Endothelial cell of umbilical vein (primary cell): ENCODE data around the gene MAP3K12. TPM values are rescaled to one million over a fixed set of nuclear protein-coding genes. Genes with fewer than 3 reads are reported as not detected.

Source experiments
- BruUV-seq: library from RNA; stranded (reverse); fragments of 400-500 nt; replicated peaks from 2 replicates; lab custom pipeline; 2021; lab: Mats Ljungman, UMichigan
- CTCF ChIA-PET: fragments of 300-600, 350-600 bp; sonication (Branson Sonifier 250); formaldehyde crosslinking; loops from one replicate; lab custom pipeline; 2021; ENCODE audit warnings: antibody characterized with exemption, inconsistent platforms; lab: Charles Lee
- POLR2A ChIA-PET: fragments of 300-600, 350-600 bp; sonication (Branson Sonifier 250); formaldehyde crosslinking; loops from one replicate; lab custom pipeline; 2021; ENCODE audit warnings: antibody characterized with exemption, inconsistent platforms; lab: Charles Lee
- DNase-seq: peaks from one replicate; pipeline ENCODE4 v3.0.0-alpha.2; 2011; ENCODE audit warnings: low read depth, low spot score
- FAIRE-seq: peaks from 2 replicates; lab custom pipeline; 2011; peaks lifted over from hg19 to GRCh38; lab: Jason Lieb, UNC
- H2AFZ ChIP-seq: 2 replicates; pipeline ENCODE4 v1.6.0; 2012; ENCODE audit warnings: low read depth, low read length, control low read depth, inconsistent platforms
- H3K27ac ChIP-seq: 2 replicates; pipeline ENCODE4 v1.5.1; 2011; ENCODE audit warnings: low read depth, mild to moderate bottlenecking, control low read depth, low read length, moderate library complexity; ENCODE audit not compliant: insufficient read depth
- H3K27me3 ChIP-seq, 2 experiments: 2 replicates each; pipeline versions ENCODE4 v1.6.0 to v1.6.1; 2011; ENCODE audit warnings: low read length in 2 of 2, mixed read lengths in 1 of 2; ENCODE audit not compliant: control insufficient read depth in 2 of 2, insufficient read depth in 2 of 2
- H3K36me3 ChIP-seq, 2 experiments: 2 replicates in 1 of 2; 3 replicates in 1 of 2; pipeline ENCODE4 v1.5.1; 2011; ENCODE audit warnings: low read length in 2 of 2, mild to moderate bottlenecking in 1 of 2, moderate library complexity in 1 of 2; ENCODE audit not compliant: control insufficient read depth in 2 of 2, insufficient read depth in 2 of 2; ENCODE audit errors: extremely low read depth in 1 of 2
- H3K4me1 ChIP-seq: 3 replicates; pipeline ENCODE4 v1.5.1; 2011; ENCODE audit warnings: mild to moderate bottlenecking, low read length; ENCODE audit not compliant: control insufficient read depth, insufficient read depth; ENCODE audit errors: extremely low read depth
- H3K4me2 ChIP-seq: 2 replicates; pipeline ENCODE4 v1.6.1; 2011; ENCODE audit warnings: low read length, control low read depth, mixed read lengths; ENCODE audit not compliant: insufficient read depth
- H3K4me3 ChIP-seq, 3 experiments: fragments of 200-600 bp in 1 of 3; sonication (generic), shearing (Covaris generic) in 1 of 3; replicated peaks in 1 of 3; 2 replicates each; pipeline ENCODE4 v1.5.1; 2011 to 2016; ENCODE audit warnings: control low read depth in 3 of 3, low read length in 3 of 3, mild to moderate bottlenecking in 2 of 3, inconsistent platforms in 1 of 3, low read depth in 1 of 3, moderate library complexity in 1 of 3; ENCODE audit not compliant: insufficient read depth in 1 of 3
- H3K79me2 ChIP-seq: 2 replicates; pipeline ENCODE4 v1.6.0; 2012; ENCODE audit warnings: low read length, inconsistent platforms; ENCODE audit not compliant: control insufficient read depth, insufficient read depth
- H3K9ac ChIP-seq: replicated peaks from 2 replicates; pipeline ENCODE3; 2011; ENCODE audit warnings: low read length, control low read depth; ENCODE audit not compliant: insufficient read depth; ENCODE audit errors: extremely low read depth
- H3K9me1 ChIP-seq: replicated peaks from 3 replicates; pipeline ENCODE4 v1.6.0; 2011; ENCODE audit warnings: mild to moderate bottlenecking, low read length; ENCODE audit not compliant: control insufficient read depth, insufficient read depth; ENCODE audit errors: extremely low read depth
- H3K9me3 ChIP-seq: replicated peaks from 2 replicates; pipeline ENCODE4 v1.5.1; 2012; ENCODE audit warnings: low read length, inconsistent platforms; ENCODE audit not compliant: control insufficient read depth, insufficient read depth
- H4K20me1 ChIP-seq: replicated peaks from 2 replicates; pipeline ENCODE3; 2011; ENCODE audit warnings: mild to moderate bottlenecking, low read length; ENCODE audit not compliant: control insufficient read depth, insufficient read depth; ENCODE audit errors: extremely low read depth
- FOS ChIP-seq: IDR thresholded peaks from 2 replicates; pipeline ENCODE4 v1.6.1; 2011; ENCODE audit warnings: mild to moderate bottlenecking, low read length, moderate library complexity, borderline replicate concordance; ENCODE audit not compliant: insufficient read depth
- GATA2 ChIP-seq: IDR thresholded peaks from 2 replicates; pipeline ENCODE4 v1.7.0; 2011; ENCODE audit warnings: low read depth, mild to moderate bottlenecking, moderate library complexity, mixed read lengths, low read length; ENCODE audit not compliant: insufficient read length, insufficient read depth
- POLR2A ChIP-seq: IDR thresholded peaks from 2 replicates; pipeline ENCODE4 v1.6.1; 2012; ENCODE audit warnings: low read depth, mild to moderate bottlenecking, control low read depth, low read length
- dilution Hi-C: fragments of 300-500 bp; cut with MboI; formaldehyde crosslinking; loops from one replicate; pipeline ENCODE4 v1.15.0; 2019; ENCODE audit warnings: low sequenced_read_pairs; ENCODE audit not compliant: extremely low pct_ligation_motif_present
- intact Hi-C: fragments of 100-400 bp; cut with micrococcal nuclease; formaldehyde crosslinking; loops from one replicate; pipeline ENCODE4 v1.10.0; 2022
- polyA plus RNA-seq, 4 experiments: library from polyadenylated mRNA; depleted of rRNA in 3 of 4; stranded (reverse) in 3 of 4; unstranded in 1 of 4; fragments of >200 nt; gene quantifications; 2 replicates each; pipeline versions ENCODE4 v1.2.1 to v1.2.3, GENCODE V29; 2011 to 2012; ENCODE audit warnings: missing spikeins in 1 of 4
- total RNA-seq: library from RNA; stranded (reverse); gene quantifications from 2 replicates; pipeline ENCODE4 v1.2.3, GENCODE V29; 2021

The MAP3K12 gene
- total and polyA plus RNA-seq, 2 donors (not counting 3 experiments of a cell fraction or from before 2014, with no cell fraction given) = 29.3 to 66.2 TPM

GRCh38 chr12:53532021-53532420, 32.8 kb upstream of the MAP3K12 start:
- ChIA-PET CTCF (interaction anchor here (1.4 kb wide), 1 partner anchor 11 kb away, joined by 8 read pairs; no protein-coding TSS in a partner anchor), POLR2A (interaction anchor here (0.7 kb wide), 2 partner anchors 86 to 92 kb away, joined by 3 to 4 read pairs; no protein-coding TSS in a partner anchor)
- peaks cover 28 to 29% of the 10 kb centered on the region in 2 experiments for H3K36me3 ChIP-seq
- H3K4me3 ChIP-seq = no peak overlapping the region
- no peaks in the 10 kb centered on the region for H3K9me1 ChIP-seq
- no peaks in the 10 kb centered on the region for H3K79me2 ChIP-seq
- no peaks in the 10 kb centered on the region for H3K4me1 ChIP-seq
- intact Hi-C loops (no loop called here), dilution Hi-C loops (no loop called here)
- H3K9me3 ChIP-seq = no peaks in the 10 kb centered on the region
- no peak overlapping the region for H3K4me2 ChIP-seq
- no peak overlapping the region for H3K9ac ChIP-seq
- H3K27me3 ChIP-seq = no peaks in the 10 kb centered on the region
- DNase-seq (no peak), FAIRE-seq (no peak)
- H3K27ac ChIP-seq = no peak overlapping the region
- no peak overlapping the region for H2AFZ ChIP-seq
- no peak for TF ChIP-seq GATA2
- no peak for TF ChIP-seq FOS
- no peaks in the 10 kb centered on the region for H4K20me1 ChIP-seq
- BruUV-seq = no TSS peak

GRCh38 chr12:53530920-53531319, 31.7 kb upstream of the MAP3K12 start:
- FAIRE-seq = no peak
- Histone ChIP-seq H4K20me1 (no peaks in the 10 kb centered on the region), H3K36me3 (peaks cover 27 to 28% of the 10 kb centered on the region in 2 experiments), H3K4me2 (no peak overlapping the region), H3K27me3 (no peaks in the 10 kb centered on the region), H3K9ac (no peak overlapping the region), H3K9me1 (no peaks in the 10 kb centered on the region), H3K27ac (no peak overlapping the region), H3K4me1 (no peaks in the 10 kb centered on the region), H3K4me3 (no peak overlapping the region), H2AFZ (no peak overlapping the region), H3K79me2 (no peaks in the 10 kb centered on the region), H3K9me3 (no peaks in the 10 kb centered on the region)
- no peak for DNase-seq
- TF ChIP-seq POLR2A = no peak
- dilution Hi-C loops (no loop called here), intact Hi-C loops (no loop called here)
- ChIA-PET CTCF (interaction anchor here (1.7 kb wide), 1 partner anchor 12 kb away, joined by 5 read pairs; no protein-coding TSS in a partner anchor), POLR2A (no interaction called here)
- no TSS peak for BruUV-seq
